Spleen (tissue), 3 donors: Measurements from ENCODE around the gene CRELD2.

Source experiments
- POLR2A ChIP-seq, 3 donors: fragments of 450-650 bp; IDR thresholded peaks; one replicate each; pipeline ENCODE4 v1.5.1; 2017; ENCODE audit warnings: antibody characterized with exemption in 3 of 3, mild to moderate bottlenecking in 1 of 3
- POLR2AphosphoS5 ChIP-seq, 3 donors: sonication (generic); formaldehyde crosslinking; IDR thresholded peaks; one replicate each; pipeline ENCODE4 v1.5.1; 2017; ENCODE audit warnings: antibody characterized with exemption in 3 of 3

- TF ChIP-seq POLR2A (IDR thresholded peaks at IDR 0.05) (no peak), POLR2AphosphoS5 (IDR thresholded peaks at IDR 0.05) (peak in 1 of 3 donors; percentile 29)
Observed at GRCh38 chr22:49904040-49904369, 14.4 kb upstream of the CRELD2 start.
